ENCODE results near the gene CEBPZOS.

CEBPZOS gene

GRCh38 chr2:37196320-37197195 is at the start of gene CEBPZOS:
TSS of gene CEBPZOS (plus strand) at chr2:37196496. CDS start at chr2:37199705, 3,209 bp downstream.
- DNase-seq = peak; percentile 72

GRCh38 chr2:37148325-37148724 is 48.0 kb upstream of the CEBPZOS start:
- no peak for DNase-seq

GRCh38 chr2:37149626-37150322 is 46.5 kb upstream of the CEBPZOS start:
- no peak for DNase-seq

GRCh38 chr2:37153224-37153623 is 43.1 kb upstream of the CEBPZOS start:
- no peak for DNase-seq

GRCh38 chr2:37154785-37155184 is 41.5 kb upstream of the CEBPZOS start:
- DNase-seq = no peak

- peak; percentile 43 for DNase-seq
Measured at GRCh38 chr2:37156071-37156856, 40.0 kb upstream of the CEBPZOS start.

GRCh38 chr2:37156857-37157714 is 39.2 kb upstream of the CEBPZOS start, which contains the start of gene EIF2AK2:
TSS of gene EIF2AK2 (minus strand) at chr2:37156980. CDS start at chr2:37147806, 9,174 bp downstream.
- peak; percentile 92 for DNase-seq

GRCh38 chr2:37164757-37165156 is 31.5 kb upstream of the CEBPZOS start:
- no peak for DNase-seq

GRCh38 chr2:37167636-37168180 is 28.6 kb upstream of the CEBPZOS start:
- DNase-seq = no peak

- peak; percentile 7 for DNase-seq
Measured at GRCh38 chr2:37168217-37168981, 27.9 kb upstream of the CEBPZOS start.

- no peak for DNase-seq
Measured at GRCh38 chr2:37171624-37171950, 24.7 kb upstream of the CEBPZOS start.

GRCh38 chr2:37173741-37174140 is 22.6 kb upstream of the CEBPZOS start:
- no peak for DNase-seq

GRCh38 chr2:37180006-37180639 is 16.2 kb upstream of the CEBPZOS start:
- no peak for DNase-seq

- no peak for DNase-seq
Measured at GRCh38 chr2:37180640-37181039, 15.7 kb upstream of the CEBPZOS start.

- DNase-seq = no peak
Measured at GRCh38 chr2:37181726-37182684, 14.3 kb upstream of the CEBPZOS start.

- DNase-seq = no peak
Measured at GRCh38 chr2:37188570-37188969, 7.7 kb upstream of the CEBPZOS start, which contains the start of gene SULT6B1. TSS of gene SULT6B1 (minus strand) at chr2:37188670. CDS start at chr2:37188640, 30 bp downstream.

- peak; percentile 8 for DNase-seq
Measured at GRCh38 chr2:37189452-37190153, 6.7 kb upstream of the CEBPZOS start.

GRCh38 chr2:37190290-37190689 is 6.0 kb upstream of the CEBPZOS start:
- no peak for DNase-seq

- DNase-seq = no peak
Measured at GRCh38 chr2:37191253-37191652, 5.0 kb upstream of the CEBPZOS start.
